Effector memory CD8-positive, alpha-beta T cell (primary cell): ENCODE results near the gene FLYWCH1.

ENCODE experiments used
- ATAC-seq: fragments of 150-1000 bp; cut with Tn5 transposase; replicated peaks from 2 replicates; pipeline ENCODE4 v1.10.0; 2021; ENCODE audit warnings: mild to moderate bottlenecking, moderate library complexity
- DNase-seq, 3 experiments: peaks; one replicate each; pipeline ENCODE4 v3.0.0; 2021
- H3K27ac Mint-ChIP-seq, 2 donors: one replicate each; pipeline ENCODE4 v1.8.0; 2022; ENCODE audit warnings: mild to moderate bottlenecking in 2 of 2, mixed read lengths in 2 of 2, moderate library complexity in 2 of 2
- H3K27me3 Mint-ChIP-seq, 2 donors: one replicate each; pipeline ENCODE4 v1.8.0; 2022; ENCODE audit warnings: mixed read lengths in 2 of 2
- H3K36me3 Mint-ChIP-seq: one replicate; pipeline ENCODE4 v1.8.0; 2022; ENCODE audit warnings: mild to moderate bottlenecking, moderate library complexity, mixed read lengths; ENCODE audit not compliant: insufficient read depth
- H3K4me1 Mint-ChIP-seq, 2 donors: one replicate each; pipeline ENCODE4 v1.8.0; 2022; ENCODE audit warnings: low read depth in 2 of 2, mixed read lengths in 2 of 2
- H3K4me3 Mint-ChIP-seq, 2 donors: one replicate each; pipeline ENCODE4 v1.8.0; 2022; ENCODE audit warnings: mild to moderate bottlenecking in 2 of 2, mixed read lengths in 2 of 2, moderate library complexity in 2 of 2
- H3K9me3 Mint-ChIP-seq, 2 donors: one replicate each; pipeline ENCODE4 v1.8.0; 2022; ENCODE audit warnings: mixed read lengths in 2 of 2

FLYWCH1 gene

GRCh38 chr16:2987833-2988232, 76.1 kb downstream of the FLYWCH1 start:
- H3K27me3 Mint-ChIP-seq: peaks cover 5 to 37% of the 10 kb centered on the region in 2 donors
- no peak overlapping the region for H3K27ac Mint-ChIP-seq
- ATAC-seq (no peak), DNase-seq (no peak)
- H3K36me3 Mint-ChIP-seq: no peaks in the 10 kb centered on the region
- H3K9me3 Mint-ChIP-seq: no peaks in the 10 kb centered on the region
- peaks cover 4% of the 10 kb centered on the region in 2 donors for H3K4me1 Mint-ChIP-seq
- no peak overlapping the region for H3K4me3 Mint-ChIP-seq

- H3K4me3 Mint-ChIP-seq: no peak overlapping the region
- H3K9me3 Mint-ChIP-seq: no peaks in the 10 kb centered on the region
- peaks cover 5 to 37% of the 10 kb centered on the region in 2 donors for H3K27me3 Mint-ChIP-seq
- H3K27ac Mint-ChIP-seq: no peak overlapping the region
- no peak for ATAC-seq
- peaks cover 3 to 4% of the 10 kb centered on the region in 2 donors for H3K4me1 Mint-ChIP-seq
- DNase-seq: no peak
- H3K36me3 Mint-ChIP-seq: no peaks in the 10 kb centered on the region
Measured at GRCh38 chr16:2988590-2989099, 76.9 kb downstream of the FLYWCH1 start.

GRCh38 chr16:2990891-2991290, 79.2 kb downstream of the FLYWCH1 start:
- H3K27me3 Mint-ChIP-seq: peaks cover 5 to 37% of the 10 kb centered on the region in 2 donors
- H3K9me3 Mint-ChIP-seq: no peaks in the 10 kb centered on the region
- no peak for DNase-seq
- H3K27ac Mint-ChIP-seq: no peak overlapping the region
- no peak for ATAC-seq
- no peaks in the 10 kb centered on the region for H3K4me1 Mint-ChIP-seq
- no peaks in the 10 kb centered on the region for H3K36me3 Mint-ChIP-seq
- no peak overlapping the region for H3K4me3 Mint-ChIP-seq

- Mint-ChIP-seq H3K36me3 (no peaks in the 10 kb centered on the region), H3K27ac (no peak overlapping the region), H3K9me3 (no peaks in the 10 kb centered on the region), H3K4me3 (no peak overlapping the region), H3K27me3 (peaks cover 1 to 32% of the 10 kb centered on the region in 2 donors), H3K4me1 (no peaks in the 10 kb centered on the region)
- DNase-seq (no peak), ATAC-seq (no peak)
Measured at GRCh38 chr16:2991566-2992261, 80.0 kb downstream of the FLYWCH1 start.

- H3K4me1 Mint-ChIP-seq: no peaks in the 10 kb centered on the region
Measured at GRCh38 chr16:2992383-2993081, 80.8 kb downstream of the FLYWCH1 start.

GRCh38 chr16:2996298-2996697, 84.6 kb downstream of the FLYWCH1 start:
- Mint-ChIP-seq H3K4me3 (no peak overlapping the region), H3K4me1 (no peaks in the 10 kb centered on the region), H3K9me3 (no peaks in the 10 kb centered on the region), H3K27ac (no peak overlapping the region), H3K27me3 (peaks cover 16 to 30% of the 10 kb centered on the region in 2 donors), H3K36me3 (peaks cover under 1% of the 10 kb centered on the region)
- ATAC-seq (no peak), DNase-seq (no peak)

More at GRCh38 chr16:2992383-2993081, 80.8 kb downstream of the FLYWCH1 start:
- H3K36me3 Mint-ChIP-seq: no peaks in the 10 kb centered on the region
- DNase-seq (no peak), ATAC-seq (no peak)
- no peak overlapping the region for H3K4me3 Mint-ChIP-seq
- H3K27ac Mint-ChIP-seq: no peak overlapping the region
- H3K27me3 Mint-ChIP-seq: peaks cover 0 to 29% of the 10 kb centered on the region in 2 donors
- no peaks in the 10 kb centered on the region for H3K9me3 Mint-ChIP-seq

GRCh38 chr16:2999929-3000328, 88.2 kb downstream of the FLYWCH1 start:
- no peak for DNase-seq
- ATAC-seq: no peak
- H3K4me3 Mint-ChIP-seq: no peak overlapping the region

GRCh38 chr16:3000540-3000939, 88.8 kb downstream of the FLYWCH1 start:
- DNase-seq: no peak
- Mint-ChIP-seq H3K27ac (no peak overlapping the region), H3K36me3 (peaks cover 11% of the 10 kb centered on the region), H3K27me3 (peaks cover 16 to 30% of the 10 kb centered on the region in 2 donors), H3K9me3 (no peaks in the 10 kb centered on the region), H3K4me3 (no peak overlapping the region), H3K4me1 (peaks cover 0 to 7% of the 10 kb centered on the region in 2 donors)
- ATAC-seq: no peak

More at GRCh38 chr16:2999929-3000328, 88.2 kb downstream of the FLYWCH1 start:
- Mint-ChIP-seq H3K4me1 (peaks cover 0 to 6% of the 10 kb centered on the region in 2 donors), H3K27me3 (peaks cover 16 to 30% of the 10 kb centered on the region in 2 donors), H3K9me3 (no peaks in the 10 kb centered on the region), H3K36me3 (peaks cover 11% of the 10 kb centered on the region), H3K27ac (no peak overlapping the region)
